SU-DHL-6 (cell line): ENCODE data around the gene ZNF536.

Experiments used
- H2AFZ ChIP-seq: fragments of 200-600 bp; sonication (generic); 2 replicates; pipeline ENCODE4 v1.6.1; 2014; ENCODE audit warnings: low read depth, mild to moderate bottlenecking, moderate library complexity, mixed read lengths, antibody characterized with exemption, low read length; ENCODE audit not compliant: severe bottlenecking
- H3F3A ChIP-seq: fragments of 200-600 bp; shearing (Covaris generic); 2 replicates; pipeline ENCODE4 v1.6.0; 2016; ENCODE audit warnings: antibody characterized with exemption, mild to moderate bottlenecking; ENCODE audit not compliant: insufficient read depth
- H3K27ac ChIP-seq: fragments of 200-600 bp; sonication (generic); 2 replicates; pipeline ENCODE4 v1.5.1; 2016; ENCODE audit warnings: low read depth, mild to moderate bottlenecking, low read length, moderate library complexity, mixed read lengths
- H3K27me3 ChIP-seq: fragments of 200-600 bp; sonication (generic), shearing (Covaris generic); 2 replicates; pipeline ENCODE4 v1.6.0; 2014; ENCODE audit warnings: mild to moderate bottlenecking, low read length
- H3K36me3 ChIP-seq: fragments of 200-600 bp; sonication (generic); 2 replicates; pipeline ENCODE4 v1.6.1; 2014; ENCODE audit warnings: mild to moderate bottlenecking, low read length, mixed read lengths
- H3K4me2 ChIP-seq: fragments of 300-600, 200-600 bp; shearing (Covaris generic), sonication (generic); 2 replicates; pipeline ENCODE4 v1.6.0; 2014; ENCODE audit warnings: low read length, low read depth, mild to moderate bottlenecking; ENCODE audit not compliant: poor library complexity, severe bottlenecking
- H3K4me3 ChIP-seq: fragments of 200-600 bp; sonication (generic); 2 replicates; pipeline ENCODE4 v1.5.1; 2014; ENCODE audit warnings: antibody characterized with exemption, low read length, mild to moderate bottlenecking, mixed read lengths; ENCODE audit not compliant: insufficient read depth, poor library complexity, severe bottlenecking
- H3K79me2 ChIP-seq: fragments of 200-600 bp; sonication (generic); 2 replicates; pipeline ENCODE4 v1.6.1; 2014; ENCODE audit warnings: mild to moderate bottlenecking, low read length, moderate library complexity; ENCODE audit not compliant: insufficient read depth
- H3K9ac ChIP-seq: fragments of 200-600 bp; sonication (generic); 2 replicates; pipeline ENCODE4 v1.7.0; 2014; ENCODE audit warnings: mild to moderate bottlenecking, low read length
- H3K9me2 ChIP-seq: fragments of 200-600 bp; sonication (generic); replicated peaks from 2 replicates; pipeline ENCODE4 v1.6.1; 2014; ENCODE audit warnings: low read length; ENCODE audit not compliant: insufficient read depth
- H3K9me3 ChIP-seq: fragments of 200-600 bp; sonication (generic); 2 replicates; pipeline ENCODE4 v1.6.1; 2014; ENCODE audit warnings: low read length, mixed read lengths; ENCODE audit not compliant: insufficient read depth
- H4K20me1 ChIP-seq: fragments of 200-600 bp; sonication (generic); 2 replicates; pipeline ENCODE4 v1.6.1; 2014; ENCODE audit warnings: low read depth, mild to moderate bottlenecking, antibody characterized with exemption, low read length, moderate library complexity, mixed read lengths
- CTCF ChIP-seq: fragments of 200-600 bp; sonication (generic); IDR thresholded peaks from one replicate; pipeline ENCODE4 v1.5.1; 2017; ENCODE audit warnings: antibody characterized with exemption, mild to moderate bottlenecking, low read length, moderate library complexity; ENCODE audit not compliant: insufficient read depth, poor library complexity, severe bottlenecking
- EZH2phosphoT487 ChIP-seq: fragments of 200-600 bp; sonication (generic), shearing (Covaris generic); conservative IDR thresholded peaks from 2 replicates; pipeline ENCODE4 v1.6.1; 2018; ENCODE audit warnings: mild to moderate bottlenecking, antibody characterized with exemption, low read length, moderate library complexity, mixed read lengths

The ZNF536 gene

DNA sequence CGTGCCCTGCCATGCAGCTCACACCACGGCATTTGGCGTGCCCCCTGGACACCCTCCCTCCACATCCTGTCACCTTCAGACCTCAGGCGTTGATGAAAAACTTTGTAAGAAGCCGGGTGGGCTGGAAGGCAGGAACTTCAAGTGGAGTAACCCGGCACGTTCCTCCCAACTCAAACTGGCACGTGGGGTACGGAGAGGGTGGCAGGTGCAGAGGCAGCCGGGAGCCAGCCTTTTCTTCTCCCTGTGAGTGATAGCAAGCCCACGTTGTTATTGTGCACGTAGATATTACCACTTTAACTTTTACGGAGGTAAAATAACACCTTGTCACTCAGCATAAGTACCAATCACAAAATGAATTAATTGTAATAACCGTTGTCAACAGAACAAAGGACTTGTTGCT, 198.0 kb downstream of the ZNF536 start:
- Histone ChIP-seq H4K20me1 (no peaks in the 10 kb centered on the region), H3K9me3 (no peaks in the 10 kb centered on the region), H3K27ac (no peak overlapping the region), H2AFZ (no peak overlapping the region), H3F3A (no peaks in the 10 kb centered on the region), H3K79me2 (no peaks in the 10 kb centered on the region), H3K9me2 (no peaks in the 10 kb centered on the region), H3K9ac (no peak overlapping the region), H3K4me3 (no peak overlapping the region), H3K36me3 (no peaks in the 10 kb centered on the region), H3K4me2 (no peak overlapping the region), H3K27me3 (no peaks in the 10 kb centered on the region)
- TF ChIP-seq EZH2phosphoT487 (no peak), CTCF (no peak)

GRCh38 chr19:30577551-30578105, 205.4 kb downstream of the ZNF536 start:
- Histone ChIP-seq H3K27ac (no peak overlapping the region), H3K9me3 (no peaks in the 10 kb centered on the region), H4K20me1 (no peaks in the 10 kb centered on the region), H3K4me3 (no peak overlapping the region), H2AFZ (no peak overlapping the region), H3K9me2 (no peaks in the 10 kb centered on the region), H3F3A (no peaks in the 10 kb centered on the region), H3K27me3 (no peaks in the 10 kb centered on the region), H3K9ac (no peak overlapping the region), H3K4me2 (no peak overlapping the region), H3K36me3 (no peaks in the 10 kb centered on the region), H3K79me2 (no peaks in the 10 kb centered on the region)
- no peak for TF ChIP-seq EZH2phosphoT487
- no peak for TF ChIP-seq CTCF

DNA sequence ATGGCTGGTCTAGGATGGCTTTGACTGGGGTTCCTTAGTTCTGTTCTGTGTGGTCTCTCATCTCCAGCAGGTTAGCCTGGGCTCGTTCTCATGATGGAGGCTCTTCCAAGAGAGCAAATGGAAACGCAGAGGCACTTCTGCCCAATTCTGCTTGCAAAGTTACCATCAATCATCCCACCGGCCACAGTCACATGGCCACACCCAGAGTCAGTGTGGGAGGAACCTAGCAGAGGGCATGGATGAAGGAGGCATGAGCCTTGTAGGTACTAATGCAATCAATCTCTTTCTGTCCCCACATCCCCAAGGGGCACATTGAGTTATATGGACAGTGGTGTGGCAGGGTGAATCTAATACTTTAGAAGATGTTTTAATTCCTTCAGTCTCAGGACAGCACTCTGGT, 207.2 kb downstream of the ZNF536 start:
- H3K36me3 ChIP-seq: no peaks in the 10 kb centered on the region
- H3K27ac ChIP-seq: no peak overlapping the region
- no peaks in the 10 kb centered on the region for H3K79me2 ChIP-seq
- H2AFZ ChIP-seq: no peak overlapping the region
- H3K27me3 ChIP-seq: no peaks in the 10 kb centered on the region
- no peaks in the 10 kb centered on the region for H3K9me3 ChIP-seq
- H3K4me3 ChIP-seq: no peak overlapping the region
- H3K9ac ChIP-seq: no peak overlapping the region
- no peak overlapping the region for H3K4me2 ChIP-seq
- H3F3A ChIP-seq: no peaks in the 10 kb centered on the region
- TF ChIP-seq CTCF (no peak), EZH2phosphoT487 (no peak)
- no peaks in the 10 kb centered on the region for H3K9me2 ChIP-seq
- H4K20me1 ChIP-seq: no peaks in the 10 kb centered on the region
